GM12878 (cell line): ENCODE measurements around the gene EXOSC1. TPM values are rescaled to one million over a fixed set of nuclear protein-coding genes. Genes with fewer than 3 reads are reported as not detected.

Experiments used
- ATAC-seq: fragments of 200-7000 bp; cut with Tn5 transposase; 3 replicates; pipeline ENCODE4 v1.9.1; 2020; ENCODE audit warnings: mild to moderate bottlenecking, moderate library complexity
- BruUV-seq: library from RNA; stranded (reverse); fragments of 400-500 nt; replicated peaks from 2 replicates; lab custom pipeline; 2021; lab: Mats Ljungman, UMichigan
- CTCF ChIA-PET: fragments of 300-600 bp; sonication (Branson Sonifier 250); formaldehyde crosslinking; extraction: SDS; loops from one replicate; lab custom pipeline; 2021; ENCODE audit warnings: inconsistent platforms; lab: Yijun Ruan, JAX
- POLR2A ChIA-PET: fragments of 350-600 bp; formaldehyde crosslinking; extraction: SDS; loops from one replicate; lab custom pipeline; 2021; ENCODE audit warnings: inconsistent platforms; lab: Charles Lee
- RAD21 ChIA-PET: fragments of 300-600 bp; sonication (Branson Sonifier 250); formaldehyde crosslinking; loops from one replicate; lab custom pipeline; 2023; ENCODE audit warnings: antibody characterized with exemption; ENCODE audit not compliant: unreplicated experiment; lab: Charles Lee
- SMC1A ChIA-PET: fragments of 300-600 bp; sonication (Branson Sonifier 250); formaldehyde crosslinking; loops from one replicate; lab custom pipeline; 2023; ENCODE audit not compliant: unreplicated experiment, uncharacterized antibody; lab: Charles Lee
- DNase-seq: peaks from one replicate; pipeline ENCODE4 v3.0.0-alpha.2; 2011; ENCODE audit warnings: low read depth, low spot score
- FAIRE-seq: peaks from 3 replicates; lab custom pipeline; 2011; peaks lifted over from hg19 to GRCh38; lab: Jason Lieb, UNC
- H2AFZ ChIP-seq: 2 replicates; pipeline ENCODE4 v1.6.0; 2011; ENCODE audit warnings: low read depth, low read length, control low read depth; ENCODE audit not compliant: control insufficient read depth
- H3K27ac ChIP-seq: 2 replicates; pipeline ENCODE4 v1.5.1; 2011; ENCODE audit warnings: control low read depth; ENCODE audit not compliant: control insufficient read depth, insufficient read depth
- H3K27me3 ChIP-seq, 2 experiments: replicated peaks in 1 of 2; 2 replicates each; pipeline versions ENCODE4 v1.6.0 to v1.6.1; 2011; ENCODE audit warnings: low read length in 1 of 2; ENCODE audit not compliant: control insufficient read depth in 2 of 2, insufficient read depth in 2 of 2
- H3K36me3 ChIP-seq, 2 experiments: 2 replicates each; pipeline ENCODE4 v1.5.1; 2011; ENCODE audit warnings: low read length in 1 of 2; ENCODE audit not compliant: control insufficient read depth in 2 of 2, insufficient read depth in 2 of 2
- H3K4me1 ChIP-seq: 2 replicates; pipeline ENCODE4 v1.6.1; 2011; ENCODE audit warnings: mild to moderate bottlenecking, low read length, moderate library complexity, mixed read lengths; ENCODE audit not compliant: control insufficient read depth, insufficient read depth
- H3K4me2 ChIP-seq: 2 replicates; pipeline ENCODE4 v1.6.0; 2011; ENCODE audit warnings: control low read depth; ENCODE audit not compliant: control insufficient read depth, insufficient read depth
- H3K4me3 ChIP-seq: fragments of 200-600 bp; sonication (generic); 2 replicates; pipeline ENCODE4 v1.5.1; 2016
- H3K79me2 ChIP-seq: 2 replicates; pipeline ENCODE4 v1.6.0; 2011; ENCODE audit warnings: low read length; ENCODE audit not compliant: control insufficient read depth, insufficient read depth
- H3K9ac ChIP-seq: 2 replicates; pipeline ENCODE4 v1.8.0; 2011; ENCODE audit warnings: low read length, control low read depth, mixed read lengths; ENCODE audit not compliant: control insufficient read depth, insufficient read depth
- H3K9me3 ChIP-seq: replicated peaks from 3 replicates; pipeline ENCODE4 v1.5.1; 2011; ENCODE audit warnings: mild to moderate bottlenecking, low read length; ENCODE audit not compliant: control insufficient read depth, insufficient read depth
- H4K20me1 ChIP-seq: 2 replicates; pipeline ENCODE4 v1.6.0; 2011; ENCODE audit not compliant: control insufficient read depth, insufficient read depth
- BCL11A ChIP-seq: IDR thresholded peaks from 2 replicates; pipeline ENCODE4 v1.6.1; 2011; ENCODE audit warnings: low read depth, low read length
- CBFB ChIP-seq: IDR thresholded peaks from 2 replicates; pipeline ENCODE4 v1.6.1; 2016; ENCODE audit warnings: antibody characterized with exemption, low read depth
- CHD4 ChIP-seq: fragments of 200-600 bp; sonication (generic); IDR thresholded peaks from 2 replicates; pipeline ENCODE4 v1.6.1; 2016; ENCODE audit warnings: mild to moderate bottlenecking
- CUX1 ChIP-seq: IDR thresholded peaks from 2 replicates; pipeline ENCODE4 v1.6.1; 2012; ENCODE audit warnings: improper control_type of control experiment, low read depth, low read length; ENCODE audit not compliant: insufficient replicate concordance
- MEF2B ChIP-seq: fragments of 450-650 bp; IDR thresholded peaks from 2 replicates; pipeline ENCODE4 v1.6.1; 2018; ENCODE audit warnings: mild to moderate bottlenecking, moderate library complexity; ENCODE audit not compliant: partially characterized antibody, poor library complexity, severe bottlenecking
- MTA3 ChIP-seq: IDR thresholded peaks from 2 replicates; pipeline ENCODE4 v1.6.1; 2012; ENCODE audit warnings: low read length, inconsistent platforms, borderline replicate concordance
- NFYB ChIP-seq: IDR thresholded peaks from 2 replicates; pipeline ENCODE4 v1.6.1; 2011; ENCODE audit warnings: low read depth, mild to moderate bottlenecking, low read length, improper control_type of control experiment, moderate library complexity; ENCODE audit not compliant: insufficient read depth
- POLR2A ChIP-seq: IDR thresholded peaks from 2 replicates; pipeline ENCODE4 v1.6.1; 2011; ENCODE audit warnings: low read depth, mild to moderate bottlenecking, low read length
- POLR2AphosphoS2 ChIP-seq: IDR thresholded peaks from 2 replicates; pipeline ENCODE4 v1.6.1; 2011; ENCODE audit warnings: low read depth, mild to moderate bottlenecking, low read length, improper control_type of control experiment, moderate library complexity
- RAD51 ChIP-seq: fragments of 450-650 bp; IDR thresholded peaks from 2 replicates; pipeline ENCODE4 v1.6.1; 2016; ENCODE audit warnings: moderate library complexity, mild to moderate bottlenecking, inconsistent platforms
- RB1 ChIP-seq: fragments of 450-650 bp; formaldehyde crosslinking; IDR thresholded peaks from 2 replicates; pipeline ENCODE4 v1.6.1; 2017; ENCODE audit warnings: mild to moderate bottlenecking, borderline replicate concordance
- RELA ChIP-seq: fragments of 450-650 bp; IDR thresholded peaks from 2 replicates; pipeline ENCODE4 v1.8.0; 2014; ENCODE audit warnings: borderline replicate concordance; ENCODE audit not compliant: partially characterized antibody
- RUNX3 ChIP-seq: IDR thresholded peaks from 2 replicates; pipeline ENCODE4 v1.6.1; 2012; ENCODE audit warnings: low read length, inconsistent platforms
- SMAD1 ChIP-seq: fragments of 450-650 bp; IDR thresholded peaks from 2 replicates; pipeline ENCODE4 v1.6.1; 2018; ENCODE audit warnings: mild to moderate bottlenecking, low read depth; ENCODE audit not compliant: partially characterized antibody
- SMAD5 ChIP-seq: IDR thresholded peaks from 2 replicates; pipeline ENCODE4 v1.6.1; 2016; ENCODE audit warnings: antibody characterized with exemption, low read depth
- TAF1 ChIP-seq: IDR thresholded peaks from 2 replicates; pipeline ENCODE4 v1.6.1; 2011; ENCODE audit warnings: mild to moderate bottlenecking, low read depth, low read length, borderline replicate concordance
- WGBS: methylation state at CpG from one replicate; pipeline ENCODE4 v1.1.6; 2016; ENCODE audit warnings: low lambda C conversion rate; ENCODE audit not compliant: insufficient replicate concordance, insufficient coverage; ENCODE audit errors: missing lambda C conversion rate; 5-methylcytosine and 5-hydroxymethylcytosine counted together
- in situ Hi-C: fragments of 300-500 bp; cut with MboI; formaldehyde crosslinking; loops from 9 replicates; pipeline ENCODE4 v1.14.3; 2018; ENCODE audit warnings: mixed read lengths
- intact Hi-C: fragments of 100-400 bp; cut with micrococcal nuclease; formaldehyde crosslinking; loops from one replicate; pipeline ENCODE4 v1.14.2; 2022; ENCODE audit not compliant: unreplicated experiment
- polyA plus RNA-seq, 11 experiments: library from polyadenylated mRNA; depleted of rRNA in 4 of 11; unstranded in 6 of 11; stranded (reverse) in 5 of 11; fragments of >200 nt; fragmentation: Nextera tagmentation in 4 of 11; fragmentation: Illumina TruSeq in 1 of 11; extraction: Ambion mirVana in 4 of 11; extraction: Trizol in 1 of 11; gene quantifications; 1 replicate in 1 of 11; 2 replicates in 10 of 11; pipeline versions ENCODE4 v1.2.1 to v1.2.3, GENCODE V29; 2011 to 2016; ENCODE audit warnings: inconsistent platforms in 2 of 11, missing spikeins in 2 of 11, low read depth in 1 of 11
- total RNA-seq, 4 experiments: library from RNA; depleted of rRNA in 3 of 4; stranded (reverse); fragments of >200 nt in 3 of 4; fragmentation: Illumina TruSeq in 1 of 4; extraction: Trizol in 1 of 4; gene quantifications; 2 replicates each; pipeline versions ENCODE4 v1.2.1 to v1.2.3, GENCODE V29; 2013 to 2021
- TF ChIP-seq, protein P1 (sequence below): IDR thresholded peaks from 2 replicates; pipeline ENCODE4 v1.6.1; 2011; ENCODE audit warnings: borderline replicate concordance, low read depth, mild to moderate bottlenecking, moderate library complexity, low read length; ENCODE audit not compliant: insufficient read depth, poor library complexity, severe bottlenecking
- TF ChIP-seq, protein P2 (sequence below): fragments of 150-350 bp; IDR thresholded peaks from 2 replicates; pipeline ENCODE4 v1.6.1; 2014; ENCODE audit warnings: mild to moderate bottlenecking, low read depth, low read length

Gene EXOSC1
- total and polyA plus RNA-seq, 10 of the 15 experiments (the other 5 are each of a cell fraction or from before 2014, with no cell fraction given): 43.4 to 121 (median 75.1) TPM

DNA sequence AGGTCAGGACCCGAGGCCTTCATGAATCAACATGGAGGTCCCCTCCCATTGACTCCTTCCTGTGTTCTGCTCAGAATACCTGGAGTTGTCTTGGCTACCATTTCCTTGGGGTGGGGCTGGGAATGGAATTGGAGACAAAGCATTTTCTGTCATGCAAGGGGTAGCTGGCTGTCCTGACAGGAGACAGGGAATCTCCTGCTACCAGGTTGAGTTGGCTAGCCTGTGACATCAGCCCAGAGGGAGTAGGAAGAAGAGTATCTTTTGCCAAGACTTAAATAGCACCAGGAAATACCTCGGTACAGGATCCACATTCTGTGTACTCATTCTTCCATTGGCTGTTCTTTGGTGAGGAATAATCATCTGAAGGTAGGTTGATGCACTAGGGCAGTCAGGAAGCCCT is 5.0 kb upstream of the EXOSC1 start:
- DNase-seq: no peak
- Histone ChIP-seq H3K4me1 (peaks cover 8% of the 10 kb centered on the region), H3K9ac (no peak overlapping the region), H3K27ac (no peak overlapping the region), H3K79me2 (peaks cover 17% of the 10 kb centered on the region), H4K20me1 (no peaks in the 10 kb centered on the region), H3K36me3 (peaks cover 1 to 10% of the 10 kb centered on the region in 2 experiments; a peak in 3 of 4 replicates), H3K27me3 (no peaks in the 10 kb centered on the region), H3K4me3 (no peak overlapping the region), H3K9me3 (no peaks in the 10 kb centered on the region), H3K4me2 (no peak overlapping the region), H2AFZ (no peak overlapping the region)
- CTCF ChIA-PET: no interaction called here
- no peak for FAIRE-seq
- intact Hi-C loops: no loop called here
- no peak for ATAC-seq
- RAD21 ChIA-PET: no interaction called here
- 73% methylated on average over 2 of the region's 2 CpGs for WGBS
- POLR2A ChIA-PET: no interaction called here
- BruUV-seq: no TSS peak
- in situ Hi-C loops: no loop called here
- SMC1A ChIA-PET: no interaction called here
- no peak for TF ChIP-seq BCL11A
- TF ChIP-seq, protein P1, sequence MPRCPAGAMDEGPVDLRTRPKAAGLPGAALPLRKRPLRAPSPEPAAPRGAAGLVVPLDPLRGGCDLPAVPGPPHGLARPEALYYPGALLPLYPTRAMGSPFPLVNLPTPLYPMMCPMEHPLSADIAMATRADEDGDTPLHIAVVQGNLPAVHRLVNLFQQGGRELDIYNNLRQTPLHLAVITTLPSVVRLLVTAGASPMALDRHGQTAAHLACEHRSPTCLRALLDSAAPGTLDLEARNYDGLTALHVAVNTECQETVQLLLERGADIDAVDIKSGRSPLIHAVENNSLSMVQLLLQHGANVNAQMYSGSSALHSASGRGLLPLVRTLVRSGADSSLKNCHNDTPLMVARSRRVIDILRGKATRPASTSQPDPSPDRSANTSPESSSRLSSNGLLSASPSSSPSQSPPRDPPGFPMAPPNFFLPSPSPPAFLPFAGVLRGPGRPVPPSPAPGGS: no peak
- TF ChIP-seq CUX1: no peak
- no peak for TF ChIP-seq RB1
- no peak for TF ChIP-seq SMAD1
- TF ChIP-seq RAD51: no peak
- no peak for TF ChIP-seq MTA3
- no peak for TF ChIP-seq MEF2B
- TF ChIP-seq CHD4: no peak
- no peak for TF ChIP-seq POLR2A
- TF ChIP-seq SMAD5: no peak
- TF ChIP-seq CBFB: no peak
- TF ChIP-seq NFYB: no peak
- no peak for TF ChIP-seq RELA
- TF ChIP-seq POLR2AphosphoS2: no peak
- TF ChIP-seq TAF1: no peak
- no peak for TF ChIP-seq RUNX3
- TF ChIP-seq, protein P2, sequence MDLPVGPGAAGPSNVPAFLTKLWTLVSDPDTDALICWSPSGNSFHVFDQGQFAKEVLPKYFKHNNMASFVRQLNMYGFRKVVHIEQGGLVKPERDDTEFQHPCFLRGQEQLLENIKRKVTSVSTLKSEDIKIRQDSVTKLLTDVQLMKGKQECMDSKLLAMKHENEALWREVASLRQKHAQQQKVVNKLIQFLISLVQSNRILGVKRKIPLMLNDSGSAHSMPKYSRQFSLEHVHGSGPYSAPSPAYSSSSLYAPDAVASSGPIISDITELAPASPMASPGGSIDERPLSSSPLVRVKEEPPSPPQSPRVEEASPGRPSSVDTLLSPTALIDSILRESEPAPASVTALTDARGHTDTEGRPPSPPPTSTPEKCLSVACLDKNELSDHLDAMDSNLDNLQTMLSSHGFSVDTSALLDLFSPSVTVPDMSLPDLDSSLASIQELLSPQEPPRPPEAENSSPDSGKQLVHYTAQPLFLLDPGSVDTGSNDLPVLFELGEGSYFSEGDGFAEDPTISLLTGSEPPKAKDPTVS: no peak
